Epithelial cell of prostate (primary cell): ENCODE data around the gene USP21.
A peak's percentile ranks its signal among the peaks of the same experiment; 100 is the strongest.

Source experiments
- DNase-seq: peaks from one replicate; pipeline ENCODE4 v3.0.0-alpha.2; 2011; ENCODE audit warnings: low read depth, low spot score
- H3K27ac ChIP-seq: fragments of 450-650 bp; 2 replicates; pipeline ENCODE4 v1.5.1; 2017; ENCODE audit warnings: mild to moderate bottlenecking

The USP21 gene

GRCh38 chr1:161201836-161202712, 42.8 kb downstream of the USP21 start, which contains the start of gene NDUFS2:
NDUFS2 (plus strand) TSS chr1:161202367; CDS start chr1:161202386, 19 bp downstream.
- DNase-seq = peak; percentile 94
- peak within 1 kb of the TSS; percentile 91 for H3K27ac ChIP-seq

- DNase-seq = no peak
- H3K27ac ChIP-seq = no peak overlapping the region
Observed at GRCh38 chr1:161206411-161207140, 47.3 kb downstream of the USP21 start.

- DNase-seq = no peak
- H3K27ac ChIP-seq = no peak overlapping the region
Observed at GRCh38 chr1:161207173-161207572, 47.9 kb downstream of the USP21 start.

GRCh38 chr1:161209790-161210409, 50.6 kb downstream of the USP21 start:
- no peak for DNase-seq

GRCh38 chr1:161214369-161214768, 55.1 kb downstream of the USP21 start:
- no peak overlapping the region for H3K27ac ChIP-seq
- DNase-seq = no peak

More at GRCh38 chr1:161209790-161210409, 50.6 kb downstream of the USP21 start:
- H3K27ac ChIP-seq = no peak overlapping the region

- DNase-seq = no peak
- no peak within 1 kb of the TSS for H3K27ac ChIP-seq
Observed at GRCh38 chr1:161215076-161215475, 55.8 kb downstream of the USP21 start, which contains the start of gene FCER1G. FCER1G (plus strand) TSS chr1:161215295; CDS start chr1:161215322, 27 bp downstream.
